Measurements from ENCODE around the gene HYAL3.

- TF ChIP-seq POLR2A (IDR thresholded peaks at IDR 0.05; ENCODE audit: low read length) (no peak), GATA1 (IDR thresholded peaks at IDR 0.05; ENCODE audit: low read depth, low read length) (no peak)
These were observed 27.0 kb upstream of the HYAL3 start for GRCh38 chr3:50326182-50326541.

Data from erythroblast (primary cell).